DOHH2 (cell line): ENCODE data around the gene SEZ6.

Source experiments
- H3F3A ChIP-seq: fragments of 200-600 bp; sonication (generic), shearing (Covaris generic); 2 replicates; pipeline ENCODE4 v1.6.0; 2016; ENCODE audit warnings: antibody characterized with exemption, mild to moderate bottlenecking; ENCODE audit not compliant: control insufficient read depth, insufficient read depth
- H3K27ac ChIP-seq: fragments of 200-600 bp; sonication (generic); 2 replicates; pipeline ENCODE4 v1.5.1; 2014; ENCODE audit warnings: low read depth, mild to moderate bottlenecking, low read length, moderate library complexity
- H3K27me3 ChIP-seq: fragments of 200-600 bp; sonication (generic); 2 replicates; pipeline ENCODE4 v1.6.1; 2014; ENCODE audit warnings: mild to moderate bottlenecking, low read length, mixed read lengths; ENCODE audit not compliant: control insufficient read depth
- H3K36me3 ChIP-seq: fragments of 200-600 bp; sonication (generic); 2 replicates; pipeline ENCODE4 v1.6.1; 2014; ENCODE audit warnings: mild to moderate bottlenecking, low read length, moderate library complexity, mixed read lengths; ENCODE audit not compliant: control insufficient read depth
- H3K4me1 ChIP-seq: fragments of 200-600 bp; sonication (generic); 2 replicates; pipeline ENCODE4 v1.6.1; 2014; ENCODE audit warnings: mild to moderate bottlenecking, low read length, mixed read lengths; ENCODE audit not compliant: control insufficient read depth
- H3K4me2 ChIP-seq: fragments of 200-600 bp; sonication (generic); 2 replicates; pipeline ENCODE4 v1.6.0; 2014; ENCODE audit warnings: mild to moderate bottlenecking, low read length, moderate library complexity
- H3K4me3 ChIP-seq: fragments of 200-600 bp; sonication (generic); 2 replicates; pipeline ENCODE4 v1.5.1; 2014; ENCODE audit warnings: mild to moderate bottlenecking, low read length, mixed read lengths
- H3K79me2 ChIP-seq: fragments of 200-600 bp; sonication (generic); 2 replicates; pipeline ENCODE4 v1.6.1; 2014; ENCODE audit warnings: mild to moderate bottlenecking, low read length, mixed read lengths; ENCODE audit not compliant: control insufficient read depth
- H3K9me2 ChIP-seq: fragments of 200-600 bp; sonication (generic); replicated peaks from 2 replicates; pipeline ENCODE4 v1.6.1; 2014; ENCODE audit warnings: mild to moderate bottlenecking, low read length, mixed read lengths; ENCODE audit not compliant: control insufficient read depth
- H3K9me3 ChIP-seq: fragments of 200-600 bp; sonication (generic); 2 replicates; pipeline ENCODE4 v1.6.1; 2014; ENCODE audit warnings: antibody characterized with exemption, low read length, mixed read lengths; ENCODE audit not compliant: control insufficient read depth, insufficient read depth
- H4K20me1 ChIP-seq: fragments of 200-600 bp; sonication (generic); 2 replicates; pipeline ENCODE4 v1.6.0; 2014; ENCODE audit warnings: low read depth, mild to moderate bottlenecking, antibody characterized with exemption, low read length, moderate library complexity; ENCODE audit not compliant: control insufficient read depth, insufficient read depth
- EZH2phosphoT487 ChIP-seq: fragments of 200-600 bp; sonication (generic); IDR thresholded peaks from 2 replicates; pipeline ENCODE4 v1.6.1; 2017; ENCODE audit warnings: borderline replicate concordance, mild to moderate bottlenecking, antibody characterized with exemption, low read length, moderate library complexity, mixed read lengths
- TF ChIP-seq, protein P1 (sequence below): fragments of 200-600 bp; sonication (generic); IDR thresholded peaks from one replicate; pipeline ENCODE4 v1.5.1; 2014; ENCODE audit warnings: antibody characterized with exemption, mild to moderate bottlenecking, low read depth, low read length; ENCODE audit not compliant: poor library complexity, severe bottlenecking

SEZ6 gene, protein sequence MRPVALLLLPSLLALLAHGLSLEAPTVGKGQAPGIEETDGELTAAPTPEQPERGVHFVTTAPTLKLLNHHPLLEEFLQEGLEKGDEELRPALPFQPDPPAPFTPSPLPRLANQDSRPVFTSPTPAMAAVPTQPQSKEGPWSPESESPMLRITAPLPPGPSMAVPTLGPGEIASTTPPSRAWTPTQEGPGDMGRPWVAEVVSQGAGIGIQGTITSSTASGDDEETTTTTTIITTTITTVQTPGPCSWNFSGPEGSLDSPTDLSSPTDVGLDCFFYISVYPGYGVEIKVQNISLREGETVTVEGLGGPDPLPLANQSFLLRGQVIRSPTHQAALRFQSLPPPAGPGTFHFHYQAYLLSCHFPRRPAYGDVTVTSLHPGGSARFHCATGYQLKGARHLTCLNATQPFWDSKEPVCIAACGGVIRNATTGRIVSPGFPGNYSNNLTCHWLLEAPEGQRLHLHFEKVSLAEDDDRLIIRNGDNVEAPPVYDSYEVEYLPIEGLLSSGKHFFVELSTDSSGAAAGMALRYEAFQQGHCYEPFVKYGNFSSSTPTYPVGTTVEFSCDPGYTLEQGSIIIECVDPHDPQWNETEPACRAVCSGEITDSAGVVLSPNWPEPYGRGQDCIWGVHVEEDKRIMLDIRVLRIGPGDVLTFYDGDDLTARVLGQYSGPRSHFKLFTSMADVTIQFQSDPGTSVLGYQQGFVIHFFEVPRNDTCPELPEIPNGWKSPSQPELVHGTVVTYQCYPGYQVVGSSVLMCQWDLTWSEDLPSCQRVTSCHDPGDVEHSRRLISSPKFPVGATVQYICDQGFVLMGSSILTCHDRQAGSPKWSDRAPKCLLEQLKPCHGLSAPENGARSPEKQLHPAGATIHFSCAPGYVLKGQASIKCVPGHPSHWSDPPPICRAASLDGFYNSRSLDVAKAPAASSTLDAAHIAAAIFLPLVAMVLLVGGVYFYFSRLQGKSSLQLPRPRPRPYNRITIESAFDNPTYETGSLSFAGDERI

GRCh38 chr17:29005936-29006511 is at the start of gene SEZ6:
SEZ6 (minus strand) TSS chr17:29006033; CDS start chr17:29005869, 164 bp downstream.
- Histone ChIP-seq H3K27ac (no peak within 1 kb of the TSS), H3K4me1 (no peaks in the 10 kb centered on the region)

DNA sequence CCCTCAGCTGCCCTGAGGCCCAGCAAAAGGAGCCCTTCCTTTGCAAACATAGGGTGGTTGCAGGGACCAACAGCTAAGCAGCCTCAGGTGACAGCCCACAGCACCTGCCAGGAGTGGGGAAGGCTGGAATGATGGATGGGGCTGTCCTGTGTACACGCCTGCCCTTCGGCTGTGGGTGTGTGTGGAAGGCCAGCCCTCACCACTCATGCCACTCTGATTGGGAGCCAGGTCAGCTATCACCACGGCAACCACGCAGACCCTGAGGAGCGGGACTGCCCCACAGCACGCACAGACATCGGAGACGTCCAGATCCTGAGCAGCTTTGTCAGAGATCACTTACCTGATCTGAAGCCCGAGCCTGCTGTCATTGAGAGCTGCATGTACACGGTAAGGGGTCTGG is 49.0 kb upstream of the SEZ6 start:
- Histone ChIP-seq H3K79me2 (no peaks in the 10 kb centered on the region), H3K36me3 (no peaks in the 10 kb centered on the region), H3K4me3 (no peak overlapping the region), H3K27ac (no peak overlapping the region), H4K20me1 (no peaks in the 10 kb centered on the region), H3K9me3 (no peaks in the 10 kb centered on the region), H3K4me2 (no peak overlapping the region), H3F3A (no peaks in the 10 kb centered on the region), H3K27me3 (peaks cover 7% of the 10 kb centered on the region), H3K9me2 (no peaks in the 10 kb centered on the region), H3K4me1 (no peaks in the 10 kb centered on the region)
- no peak for TF ChIP-seq EZH2phosphoT487
- TF ChIP-seq, protein P1, sequence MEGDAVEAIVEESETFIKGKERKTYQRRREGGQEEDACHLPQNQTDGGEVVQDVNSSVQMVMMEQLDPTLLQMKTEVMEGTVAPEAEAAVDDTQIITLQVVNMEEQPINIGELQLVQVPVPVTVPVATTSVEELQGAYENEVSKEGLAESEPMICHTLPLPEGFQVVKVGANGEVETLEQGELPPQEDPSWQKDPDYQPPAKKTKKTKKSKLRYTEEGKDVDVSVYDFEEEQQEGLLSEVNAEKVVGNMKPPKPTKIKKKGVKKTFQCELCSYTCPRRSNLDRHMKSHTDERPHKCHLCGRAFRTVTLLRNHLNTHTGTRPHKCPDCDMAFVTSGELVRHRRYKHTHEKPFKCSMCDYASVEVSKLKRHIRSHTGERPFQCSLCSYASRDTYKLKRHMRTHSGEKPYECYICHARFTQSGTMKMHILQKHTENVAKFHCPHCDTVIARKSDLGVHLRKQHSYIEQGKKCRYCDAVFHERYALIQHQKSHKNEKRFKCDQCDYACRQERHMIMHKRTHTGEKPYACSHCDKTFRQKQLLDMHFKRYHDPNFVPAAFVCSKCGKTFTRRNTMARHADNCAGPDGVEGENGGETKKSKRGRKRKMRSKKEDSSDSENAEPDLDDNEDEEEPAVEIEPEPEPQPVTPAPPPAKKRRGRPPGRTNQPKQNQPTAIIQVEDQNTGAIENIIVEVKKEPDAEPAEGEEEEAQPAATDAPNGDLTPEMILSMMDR = no peak

More at GRCh38 chr17:29005936-29006511, at the start of gene SEZ6:
- Histone ChIP-seq H3K4me2 (no peak within 1 kb of the TSS), H4K20me1 (no peaks in the 10 kb centered on the region), H3K9me3 (no peaks in the 10 kb centered on the region), H3K36me3 (no peaks in the 10 kb centered on the region), H3K9me2 (no peaks in the 10 kb centered on the region), H3K4me3 (no peak within 1 kb of the TSS), H3F3A (no peaks in the 10 kb centered on the region), H3K79me2 (no peaks in the 10 kb centered on the region), H3K27me3 (peaks cover 23% of the 10 kb centered on the region)
- TF ChIP-seq, protein P1 = no peak
- TF ChIP-seq EZH2phosphoT487 = no peak

GRCh38 chr17:29051731-29052130 is 45.9 kb upstream of the SEZ6 start:
- Histone ChIP-seq H3K4me3 (no peak overlapping the region), H3K4me1 (peaks cover 12% of the 10 kb centered on the region), H3K79me2 (no peaks in the 10 kb centered on the region), H4K20me1 (no peaks in the 10 kb centered on the region), H3K27me3 (peaks cover 22% of the 10 kb centered on the region), H3K27ac (no peak overlapping the region), H3K9me3 (no peaks in the 10 kb centered on the region), H3K4me2 (no peak overlapping the region), H3K9me2 (no peaks in the 10 kb centered on the region), H3K36me3 (no peaks in the 10 kb centered on the region), H3F3A (no peaks in the 10 kb centered on the region)
- TF ChIP-seq, protein P1 = no peak
- no peak for TF ChIP-seq EZH2phosphoT487
